NCI-H2081 treated with DMSO at 0.1 percent for 48 hours (cell line): ENCODE results near the gene NDUFC1.

Source experiments
- DNase-seq: peaks from one replicate; lab custom pipeline; 2025; lab: John Stamatoyannopoulos, UW

Gene NDUFC1

DNA sequence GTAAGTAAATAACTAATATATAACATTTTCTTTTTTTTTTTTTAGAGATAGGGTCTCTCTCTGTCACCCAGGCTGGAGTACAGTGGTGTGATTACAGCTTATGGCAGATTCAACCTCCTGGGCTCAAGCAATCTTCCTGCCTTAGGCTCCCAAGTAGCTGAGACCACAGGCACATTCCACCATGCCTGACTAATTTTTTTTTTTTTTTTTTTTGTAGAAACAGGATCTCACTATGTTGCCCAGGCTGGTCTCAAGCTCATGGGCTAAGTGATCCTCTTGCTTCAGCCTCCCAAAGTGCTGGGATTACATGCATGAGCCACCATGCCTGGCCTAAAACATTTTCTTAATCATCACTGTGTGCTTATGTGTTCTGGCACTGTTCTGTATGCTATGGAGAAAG lies 55.0 kb downstream of the NDUFC1 start:
- no peak for DNase-seq

DNA sequence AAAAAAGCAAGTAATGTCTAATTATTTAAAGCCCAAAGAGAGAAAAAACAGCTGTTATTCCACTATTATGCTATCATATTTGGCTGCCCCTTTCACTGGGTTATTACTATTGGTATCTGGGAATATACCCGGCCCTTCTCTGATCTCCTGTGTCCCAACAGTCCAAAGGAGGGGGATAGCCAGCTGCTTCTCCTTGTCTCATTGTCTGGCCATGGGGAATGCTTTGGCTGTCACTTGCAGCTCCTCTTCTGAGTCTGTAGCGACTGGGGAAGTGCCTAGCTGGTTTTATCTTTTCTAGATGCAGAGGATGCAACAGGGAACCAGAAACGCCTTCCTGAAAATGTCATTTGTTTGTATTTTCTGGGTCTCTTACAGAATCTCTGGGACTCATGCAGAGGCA lies 56.1 kb downstream of the NDUFC1 start:
- DNase-seq = no peak

DNA sequence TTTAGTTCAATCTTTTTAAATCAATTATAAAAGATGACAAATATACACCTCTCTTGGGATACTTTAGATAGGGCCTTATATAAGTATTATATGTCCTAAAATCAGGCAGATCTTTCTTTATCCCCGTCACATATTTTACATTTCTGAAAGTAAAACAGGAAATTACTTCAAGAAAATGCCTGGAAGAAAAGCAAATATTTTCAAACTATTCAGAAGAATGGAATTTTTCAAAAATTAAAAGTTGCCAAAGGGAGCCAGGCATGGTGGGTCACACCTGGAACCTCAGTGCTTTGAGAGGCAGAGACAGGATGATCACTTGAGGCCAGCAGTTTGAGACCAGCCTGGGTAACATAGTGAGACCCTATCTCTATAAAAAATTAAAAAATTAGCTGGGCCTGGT lies 56.7 kb downstream of the NDUFC1 start:
- no peak for DNase-seq

DNA sequence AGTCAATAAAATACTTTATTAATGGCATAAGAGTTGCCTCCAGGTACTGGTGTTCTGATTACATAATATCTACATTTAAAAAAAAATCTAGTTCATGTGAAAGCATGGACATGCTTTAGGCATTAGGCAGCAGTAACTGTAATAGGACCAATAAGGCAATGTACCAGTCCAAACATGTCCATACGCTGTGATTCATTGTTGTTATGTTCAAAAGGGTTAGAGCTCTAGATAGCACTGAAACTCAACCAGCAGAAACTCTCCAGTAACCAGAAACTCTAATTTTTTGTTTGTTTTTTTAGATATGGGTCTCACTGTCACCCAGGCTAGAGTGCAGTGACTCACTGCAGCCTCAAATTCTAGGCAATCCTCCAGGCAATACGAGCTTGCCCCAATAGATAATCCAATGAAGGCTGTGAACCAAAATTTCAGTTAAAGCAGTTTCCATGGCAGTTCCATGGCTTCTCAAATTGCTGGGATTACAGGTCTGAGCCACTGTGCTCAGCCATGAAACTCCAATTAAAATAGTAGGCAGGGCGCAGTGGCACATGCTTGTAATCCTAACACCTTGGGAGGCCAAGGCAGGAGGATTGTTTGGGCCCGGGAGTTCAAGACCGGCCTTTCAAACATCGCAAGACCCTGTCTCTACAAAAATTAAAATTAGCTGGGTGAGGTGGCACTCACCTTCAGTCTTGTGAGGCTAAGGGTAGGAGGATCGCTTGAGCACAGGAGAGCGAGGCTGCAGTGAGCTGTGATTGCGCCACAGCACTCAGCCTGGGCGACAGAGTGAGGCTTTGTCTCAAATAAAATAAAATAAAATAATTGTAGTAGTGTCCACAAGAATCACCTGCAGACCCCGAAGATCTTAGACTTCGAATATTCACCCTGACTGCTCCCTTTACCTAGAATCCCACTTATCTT lies 58.6 kb downstream of the NDUFC1 start:
- no peak for DNase-seq

DNA sequence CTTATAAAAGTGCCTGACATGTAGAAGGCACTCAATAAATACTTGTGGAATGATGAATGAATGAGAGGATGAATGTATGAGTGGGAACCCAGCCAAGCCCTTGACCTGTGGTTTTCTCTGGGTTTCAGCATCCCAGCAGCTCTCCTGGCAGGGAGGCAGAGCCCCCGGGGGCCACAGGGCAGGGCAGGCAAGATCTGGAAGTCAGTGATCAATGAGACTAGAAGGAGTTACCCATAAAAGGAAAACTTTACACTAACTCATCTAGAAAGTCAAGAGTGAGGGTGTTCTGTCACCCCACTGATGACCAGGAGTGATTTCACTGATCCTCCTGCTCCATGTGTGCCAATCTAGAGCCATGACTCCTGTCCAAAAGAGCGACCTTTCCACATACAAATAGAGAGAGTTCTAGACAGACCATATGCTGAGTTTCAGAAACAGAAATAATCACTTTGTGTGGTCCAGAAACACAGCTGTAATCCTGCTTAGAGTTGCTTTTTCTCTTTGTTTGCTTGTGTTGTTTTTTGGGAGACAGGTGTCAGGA lies 59.7 kb downstream of the NDUFC1 start:
- no peak for DNase-seq

DNA sequence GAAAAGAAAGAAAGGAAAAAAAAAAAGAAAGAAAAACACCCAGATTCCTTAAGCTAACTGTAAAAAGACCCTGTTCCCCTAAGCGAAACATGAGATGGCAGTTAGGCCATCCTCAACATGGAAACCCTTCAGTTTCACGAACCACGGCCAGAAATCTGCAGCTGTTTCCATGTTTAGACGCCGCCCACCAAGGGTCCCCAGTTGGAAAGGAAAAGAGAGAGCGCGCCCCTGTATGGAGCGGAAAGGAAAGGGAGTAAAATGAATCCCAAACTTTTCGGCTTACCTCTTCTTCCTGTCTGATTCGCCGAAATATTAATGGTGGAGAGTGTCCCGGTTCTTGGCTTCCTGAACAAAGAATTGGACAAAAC lies 60.5 kb downstream of the NDUFC1 start:
- DNase-seq = no peak

DNA sequence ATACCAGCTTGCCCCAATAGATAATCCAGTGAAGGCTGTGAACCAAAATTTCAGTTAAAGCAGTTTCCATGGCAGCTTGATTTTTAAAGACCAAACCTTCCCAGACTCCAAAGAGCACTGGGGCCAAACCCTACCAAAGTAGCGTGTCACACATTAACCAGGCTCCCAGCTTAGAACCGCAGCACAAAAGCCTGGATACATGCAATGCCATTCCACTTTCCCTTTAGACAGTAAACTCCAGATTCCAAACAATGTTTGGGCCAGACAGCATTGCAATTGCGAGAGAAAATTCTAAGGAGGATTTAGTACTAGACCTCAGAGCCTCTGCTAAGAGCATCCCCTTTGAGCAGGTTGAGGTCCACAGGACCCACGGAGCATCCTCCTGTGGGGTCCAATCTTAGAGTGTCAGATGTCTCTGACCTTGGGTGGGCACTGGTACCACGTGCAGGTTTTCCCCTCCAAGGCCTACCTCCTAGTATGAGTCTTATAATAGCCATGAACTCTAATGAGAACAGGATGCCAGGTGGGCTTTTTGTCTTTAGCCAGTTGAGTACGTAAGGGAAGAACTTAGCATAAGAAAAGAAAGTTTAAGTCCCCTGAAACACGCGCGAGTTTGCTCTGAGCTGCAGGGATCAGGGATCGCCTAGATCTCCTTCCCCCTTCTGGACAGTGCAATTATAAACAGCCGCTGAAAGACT lies 61.0 kb downstream of the NDUFC1 start:
- no peak for DNase-seq
